HepG2 (cell line): ENCODE results near the gene RBPJ. TPM values are rescaled to one million over a fixed set of nuclear protein-coding genes. Genes with fewer than 3 reads are reported as not detected.

Experiments
- ATAC-seq: fragments of 200-7000 bp; cut with Tn5 transposase; 3 replicates; pipeline ENCODE4 v1.9.1; 2020; ENCODE audit warnings: mild to moderate bottlenecking, moderate library complexity
- BruUV-seq: library from RNA; stranded (reverse); fragments of 400-500 nt; replicated peaks from 2 replicates; lab custom pipeline; 2021; lab: Mats Ljungman, UMichigan
- CTCF ChIA-PET: fragments of 300-600 bp; formaldehyde crosslinking; extraction: SDS; loops from one replicate; lab custom pipeline; 2021; ENCODE audit warnings: low total read pairs, inconsistent platforms, low intra/inter-chr PET ratio; lab: Yijun Ruan, JAX
- POLR2A ChIA-PET: fragments of 350-600 bp; sonication (Branson Sonifier 250); formaldehyde crosslinking; loops from one replicate; lab custom pipeline; 2020; ENCODE audit warnings: antibody characterized with exemption, inconsistent platforms; lab: Yijun Ruan, JAX
- DNase-seq: peaks from one replicate; pipeline ENCODE4 v3.0.0-alpha.2; 2015; ENCODE audit warnings: low spot score
- FAIRE-seq: peaks from 3 replicates; lab custom pipeline; 2011; peaks lifted over from hg19 to GRCh38; lab: Jason Lieb, UNC
- H2AFZ ChIP-seq: one replicate; pipeline ENCODE4 v1.6.1; 2011; ENCODE audit warnings: low read length, inconsistent platforms
- H3K27ac ChIP-seq: fragments of 300-600 bp; 3 replicates; pipeline ENCODE4 v1.8.0; 2011; ENCODE audit warnings: mixed run types, mild to moderate bottlenecking, mixed read lengths, low read length, inconsistent platforms; ENCODE audit not compliant: insufficient read depth; ENCODE audit errors: extremely low read length
- H3K27me3 ChIP-seq, 2 experiments: fragments of 200-600 bp in 1 of 2; 2 replicates in 1 of 2; 3 replicates in 1 of 2; pipeline versions ENCODE4 v1.6.0 to v1.8.0; 2011; ENCODE audit warnings: low read length in 2 of 2, mild to moderate bottlenecking in 2 of 2, moderate library complexity in 2 of 2, inconsistent platforms in 1 of 2; ENCODE audit not compliant: insufficient read depth in 2 of 2, control insufficient read depth in 1 of 2
- H3K36me3 ChIP-seq, 2 experiments: fragments of 200-600 bp in 1 of 2; replicated peaks in 1 of 2; 2 replicates in 1 of 2; 3 replicates in 1 of 2; pipeline versions ENCODE4 v1.5.1 to v1.8.0; 2011; ENCODE audit warnings: low read length in 2 of 2, inconsistent platforms in 1 of 2; ENCODE audit not compliant: insufficient read depth in 2 of 2, control insufficient read depth in 1 of 2
- H3K4me1 ChIP-seq: 2 replicates; pipeline ENCODE4 v1.5.1; 2012; ENCODE audit warnings: low read length, inconsistent platforms; ENCODE audit not compliant: insufficient read depth
- H3K4me2 ChIP-seq: 2 replicates; pipeline ENCODE4 v1.6.0; 2011; ENCODE audit warnings: low read depth, low read length, inconsistent platforms
- H3K4me3 ChIP-seq, 3 experiments: fragments of 200-600 bp in 1 of 3; sonication (generic), shearing (Covaris generic) in 1 of 3; replicated peaks in 1 of 3; 2 replicates each; pipeline ENCODE4 v1.5.1; 2011 to 2016; ENCODE audit warnings: low read length in 3 of 3, inconsistent platforms in 2 of 3, low read depth in 2 of 3, mild to moderate bottlenecking in 2 of 3, control low read depth in 1 of 3, mixed read lengths in 1 of 3; ENCODE audit not compliant: insufficient read depth in 1 of 3
- H3K79me2 ChIP-seq: one replicate; pipeline ENCODE4 v1.6.1; 2011; ENCODE audit warnings: low read length, inconsistent platforms; ENCODE audit not compliant: insufficient read depth
- H3K9ac ChIP-seq: 2 replicates; pipeline ENCODE4 v1.6.0; 2011; ENCODE audit warnings: mild to moderate bottlenecking, low read depth, low read length, inconsistent platforms; ENCODE audit not compliant: insufficient read depth
- H3K9me3 ChIP-seq: 2 replicates; pipeline ENCODE4 v1.5.1; 2012; ENCODE audit warnings: mild to moderate bottlenecking, low read length
- H4K20me1 ChIP-seq: 2 replicates; pipeline ENCODE4 v1.6.0; 2011; ENCODE audit warnings: inconsistent platforms, mild to moderate bottlenecking, low read length, moderate library complexity; ENCODE audit not compliant: insufficient read depth
- BRCA1 ChIP-seq: sonication (generic); formaldehyde crosslinking; IDR thresholded peaks from 2 replicates; pipeline ENCODE4 v1.4.0; 2020; ENCODE audit warnings: missing genetic modification reagents
- KDM2A ChIP-seq: sonication (generic); formaldehyde crosslinking; IDR thresholded peaks from 2 replicates; pipeline ENCODE4 v1.4.0; 2020; ENCODE audit warnings: low read depth, missing genetic modification reagents, borderline replicate concordance
- MAFF ChIP-seq: IDR thresholded peaks from 2 replicates; pipeline ENCODE4 v1.6.1; 2011; ENCODE audit warnings: low read depth, low read length, improper control_type of control experiment
- NFYC ChIP-seq: IDR thresholded peaks from 2 replicates; pipeline ENCODE4 v1.6.1; 2016; ENCODE audit warnings: missing genetic modification reagents, missing compliant biosample characterization
- SAFB2 ChIP-seq: sonication (generic); formaldehyde crosslinking; IDR thresholded peaks from 2 replicates; pipeline ENCODE4 v1.5.1; 2020; ENCODE audit warnings: missing genetic modification reagents, low read depth, mild to moderate bottlenecking, borderline replicate concordance
- SOX13 ChIP-seq, 3 experiments: fragments of 450-650 bp in 1 of 3; sonication (generic) in 1 of 3; formaldehyde crosslinking in 1 of 3; IDR thresholded peaks in 2 of 3; conservative IDR thresholded peaks in 1 of 3; 2 replicates each; pipeline versions ENCODE4 v1.5.0 to v1.6.1; 2016 to 2020; ENCODE audit warnings: antibody characterized with exemption in 1 of 3, mild to moderate bottlenecking in 1 of 3, missing compliant biosample characterization in 1 of 3, missing genetic modification reagents in 1 of 3, moderate library complexity in 1 of 3
- SP1 ChIP-seq, 2 experiments: fragments of 450-650 bp in 1 of 2; sonication (generic) in 1 of 2; formaldehyde crosslinking in 1 of 2; IDR thresholded peaks; 2 replicates each; pipeline versions ENCODE4 v1.4.0 to v1.6.1; 2016 to 2020; ENCODE audit warnings: missing genetic modification reagents in 1 of 2
- TBP ChIP-seq: sonication (generic); formaldehyde crosslinking; IDR thresholded peaks from 2 replicates; pipeline ENCODE4 v1.5.0; 2020; ENCODE audit warnings: missing genetic modification reagents
- ZBTB49 ChIP-seq: sonication (generic); formaldehyde crosslinking; IDR thresholded peaks from 2 replicates; pipeline ENCODE4 v1.4.0; 2020; ENCODE audit warnings: missing genetic modification reagents, borderline replicate concordance
- ZFP36 ChIP-seq: fragments of 150-350 bp; IDR thresholded peaks from 2 replicates; pipeline ENCODE4 v1.6.1; 2018; ENCODE audit warnings: borderline replicate concordance, low read length, low read depth; ENCODE audit not compliant: partially characterized antibody
- ZKSCAN8 ChIP-seq: IDR thresholded peaks from 2 replicates; pipeline ENCODE4 v1.6.1; 2016; ENCODE audit warnings: borderline replicate concordance, missing genetic modification reagents, missing compliant biosample characterization
- ZNF431 ChIP-seq: sonication (generic); formaldehyde crosslinking; IDR thresholded peaks from 2 replicates; pipeline ENCODE4 v1.9.0; 2022; ENCODE audit warnings: missing genetic modification reagents, low read depth, mild to moderate bottlenecking, borderline replicate concordance
- ZNF577 ChIP-seq: sonication (generic); formaldehyde crosslinking; IDR thresholded peaks from 2 replicates; pipeline ENCODE4 v1.4.0; 2020; ENCODE audit warnings: mild to moderate bottlenecking, low read depth, missing genetic modification reagents, borderline replicate concordance
- WGBS: methylation state at CpG from one replicate; pipeline ENCODE4 v1.1.6; 2017; ENCODE audit warnings: low lambda C conversion rate; 5-methylcytosine and 5-hydroxymethylcytosine counted together
- in situ Hi-C: cut with HindIII; loops from 2 replicates; pipeline ENCODE4 v1.10.0; 2017; ENCODE audit warnings: low pct_unique_long_range_greater_than_20kb; ENCODE audit not compliant: extremely low pct_ligation_motif_present
- intact Hi-C: fragments of 100-400 bp; cut with micrococcal nuclease; formaldehyde crosslinking; loops from one replicate; pipeline ENCODE4 v1.10.0; 2022; ENCODE audit not compliant: unreplicated experiment
- polyA plus RNA-seq, 8 experiments: library from polyadenylated mRNA; depleted of rRNA in 3 of 8; stranded (reverse) in 7 of 8; unstranded in 1 of 8; fragments of >200 nt; fragmentation: Illumina TruSeq in 4 of 8; extraction: Trizol in 4 of 8; gene quantifications; 2 replicates each; pipeline versions ENCODE4 v1.2.1 to v1.2.3, GENCODE V29; 2011 to 2016; ENCODE audit warnings: low read depth in 4 of 8, missing spikeins in 1 of 8, mixed read lengths in 1 of 8; ENCODE audit not compliant: insufficient read depth in 1 of 8
- total RNA-seq, 5 experiments: library from RNA; depleted of rRNA; stranded (reverse); fragments of >200 nt; fragmentation: Illumina TruSeq; extraction: Trizol; gene quantifications; 2 replicates each; pipeline ENCODE4 v1.2.3, GENCODE V29; 2016; ENCODE audit warnings: low read depth in 1 of 5
- TF ChIP-seq, protein P1 (sequence below): IDR thresholded peaks from 2 replicates; pipeline ENCODE4 v1.6.1; 2016; ENCODE audit warnings: missing genetic modification reagents, missing compliant biosample characterization

The RBPJ gene
- total and polyA plus RNA-seq, 2 of the 13 experiments (the other 11 are each of a cell fraction or from before 2014, with no cell fraction given), result 25.9 to 33.2 TPM

GRCh38 chr4:26466578-26467270 lies 145.9 kb downstream of the RBPJ start:
- no TSS peak for BruUV-seq
- Histone ChIP-seq H3K9me3 (no peaks in the 10 kb centered on the region), H3K9ac (no peak overlapping the region), H3K27me3 (no peaks in the 10 kb centered on the region; a peak in 2 of 5 replicates), H3K79me2 (no peaks in the 10 kb centered on the region), H3K4me2 (no peak overlapping the region), H4K20me1 (no peaks in the 10 kb centered on the region), H3K27ac (no peak overlapping the region), H3K4me3 (no peak overlapping the region), H3K4me1 (peaks cover 17% of the 10 kb centered on the region), H2AFZ (no peak overlapping the region), H3K36me3 (no peaks in the 10 kb centered on the region)
- in situ Hi-C loops, result loop anchor here (10.0 kb wide), 1 partner anchor 258 kb away; no protein-coding TSS in a partner anchor
- POLR2A ChIA-PET, result no interaction called here
- FAIRE-seq, result no peak
- CTCF ChIA-PET, result no interaction called here
- no peak for ATAC-seq
- intact Hi-C loops, result no loop called here
- WGBS, result 55% methylated on average over 10 of the region's 10 CpGs
- no peak for DNase-seq
- TF ChIP-seq SOX13 (IDR thresholded peaks at IDR 0.05) (no peak), SOX13 (CRISPR knock-in tag; conservative IDR thresholded peaks at IDR 0.05 in 1 of 2, IDR thresholded peaks at IDR 0.05 in 1 of 2) (no peak), MAFF (no peak), BRCA1 (CRISPR knock-in tag) (no peak), ZNF431 (CRISPR knock-in tag) (no peak), SAFB2 (CRISPR knock-in tag) (no peak), NFYC (CRISPR knock-in tag) (no peak), SP1 (IDR thresholded peaks at IDR 0.05) (no peak), SP1 (CRISPR knock-in tag; IDR thresholded peaks at IDR 0.05) (no peak), ZBTB49 (no peak), TBP (no peak), ZKSCAN8 (CRISPR knock-in tag) (no peak), ZNF577 (CRISPR knock-in tag) (no peak), KDM2A (CRISPR knock-in tag) (no peak), ZFP36 (no peak)
- TF ChIP-seq, protein P1, sequence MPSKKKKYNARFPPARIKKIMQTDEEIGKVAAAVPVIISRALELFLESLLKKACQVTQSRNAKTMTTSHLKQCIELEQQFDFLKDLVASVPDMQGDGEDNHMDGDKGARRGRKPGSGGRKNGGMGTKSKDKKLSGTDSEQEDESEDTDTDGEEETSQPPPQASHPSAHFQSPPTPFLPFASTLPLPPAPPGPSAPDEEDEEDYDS (CRISPR knock-in tag), result no peak
